HEK293 (cell line): ENCODE measurements around the gene PHF20.

Experiments
- BCL6B ChIP-seq: fragments of 450-650 bp; formaldehyde crosslinking; IDR thresholded peaks from 2 replicates; pipeline ENCODE4 v1.5.1; 2017; ENCODE audit warnings: missing biosample characterization, missing genetic modification characterization
- MZF1 ChIP-seq: fragments of 450-650 bp; formaldehyde crosslinking; IDR thresholded peaks from 2 replicates; pipeline ENCODE4 v1.5.1; 2017; ENCODE audit warnings: missing biosample characterization, missing genetic modification characterization, borderline replicate concordance
- OVOL3 ChIP-seq: fragments of 450-650 bp; formaldehyde crosslinking; IDR thresholded peaks from 2 replicates; pipeline ENCODE4 v1.5.1; 2016; ENCODE audit warnings: missing biosample characterization, missing genetic modification characterization
- ZFHX2 ChIP-seq: fragments of 450-650 bp; formaldehyde crosslinking; conservative IDR thresholded peaks from 2 replicates; pipeline ENCODE4 v1.5.1; 2016; ENCODE audit warnings: missing biosample characterization, missing genetic modification characterization
- ZFP41 ChIP-seq: fragments of 450-650 bp; formaldehyde crosslinking; IDR thresholded peaks from 2 replicates; pipeline ENCODE4 v1.5.1; 2016; ENCODE audit warnings: missing biosample characterization, missing genetic modification characterization, borderline replicate concordance
- ZIC2 ChIP-seq: fragments of 450-650 bp; formaldehyde crosslinking; IDR thresholded peaks from 2 replicates; pipeline ENCODE4 v1.5.1; 2016; ENCODE audit warnings: missing biosample characterization, missing genetic modification characterization
- ZNF138 ChIP-seq: fragments of 450-650 bp; formaldehyde crosslinking; IDR thresholded peaks from 2 replicates; pipeline ENCODE4 v1.5.1; 2016; ENCODE audit warnings: missing biosample characterization, missing genetic modification characterization, borderline replicate concordance
- ZNF140 ChIP-seq: fragments of 450-650 bp; formaldehyde crosslinking; IDR thresholded peaks from 2 replicates; pipeline ENCODE4 v1.5.1; 2016; ENCODE audit warnings: missing biosample characterization, missing genetic modification characterization
- ZNF155 ChIP-seq: fragments of 450-650 bp; formaldehyde crosslinking; IDR thresholded peaks from 2 replicates; pipeline ENCODE4 v1.5.1; 2016; ENCODE audit warnings: missing biosample characterization, missing genetic modification characterization
- ZNF2 ChIP-seq: fragments of 450-650 bp; formaldehyde crosslinking; IDR thresholded peaks from 2 replicates; pipeline ENCODE4 v1.5.1; 2016; ENCODE audit warnings: missing biosample characterization, missing genetic modification characterization
- ZNF214 ChIP-seq: fragments of 450-650 bp; formaldehyde crosslinking; IDR thresholded peaks from 2 replicates; pipeline ENCODE4 v1.5.1; 2017; ENCODE audit warnings: missing biosample characterization, mild to moderate bottlenecking, missing genetic modification characterization, borderline replicate concordance
- ZNF223 ChIP-seq: fragments of 450-650 bp; formaldehyde crosslinking; IDR thresholded peaks from 2 replicates; pipeline ENCODE4 v1.5.1; 2016; ENCODE audit warnings: missing biosample characterization, missing genetic modification characterization
- ZNF350 ChIP-seq: fragments of 450-650 bp; formaldehyde crosslinking; IDR thresholded peaks from 2 replicates; pipeline ENCODE4 v1.5.0; 2017; ENCODE audit warnings: missing biosample characterization, mild to moderate bottlenecking, missing genetic modification characterization
- ZNF37A ChIP-seq: fragments of 450-650 bp; IDR thresholded peaks from 2 replicates; pipeline ENCODE4 v1.5.1; 2018; ENCODE audit warnings: missing biosample characterization, missing genetic modification characterization
- ZNF416 ChIP-seq: fragments of 450-650 bp; formaldehyde crosslinking; IDR thresholded peaks from 2 replicates; pipeline ENCODE4 v1.5.1; 2016; ENCODE audit warnings: missing biosample characterization, missing genetic modification characterization
- ZNF514 ChIP-seq: fragments of 450-650 bp; formaldehyde crosslinking; IDR thresholded peaks from 2 replicates; pipeline ENCODE4 v1.5.1; 2016; ENCODE audit warnings: missing biosample characterization, missing genetic modification characterization
- ZNF530 ChIP-seq: fragments of 450-650 bp; formaldehyde crosslinking; IDR thresholded peaks from 2 replicates; pipeline ENCODE4 v1.5.1; 2016; ENCODE audit warnings: low read depth, missing biosample characterization, missing genetic modification characterization
- ZNF548 ChIP-seq: fragments of 450-650 bp; formaldehyde crosslinking; IDR thresholded peaks from 2 replicates; pipeline ENCODE4 v1.5.1; 2016; ENCODE audit warnings: missing biosample characterization, missing genetic modification characterization
- ZNF558 ChIP-seq: fragments of 450-650 bp; formaldehyde crosslinking; IDR thresholded peaks from 2 replicates; pipeline ENCODE4 v1.5.1; 2016; ENCODE audit warnings: missing biosample characterization, missing genetic modification characterization
- ZNF580 ChIP-seq: fragments of 450-650 bp; formaldehyde crosslinking; IDR thresholded peaks from 2 replicates; pipeline ENCODE4 v1.5.1; 2016; ENCODE audit warnings: missing biosample characterization, missing genetic modification characterization
- ZNF585B ChIP-seq: fragments of 450-650 bp; formaldehyde crosslinking; IDR thresholded peaks from 2 replicates; pipeline ENCODE4 v1.5.1; 2016; ENCODE audit warnings: missing biosample characterization, missing genetic modification characterization
- ZNF596 ChIP-seq: fragments of 450-650 bp; IDR thresholded peaks from 2 replicates; pipeline ENCODE4 v1.5.0; 2018; ENCODE audit warnings: missing biosample characterization, mild to moderate bottlenecking, missing genetic modification characterization, moderate library complexity
- ZNF623 ChIP-seq: fragments of 450-650 bp; formaldehyde crosslinking; IDR thresholded peaks from 2 replicates; pipeline ENCODE4 v1.5.1; 2016; ENCODE audit warnings: missing biosample characterization, missing genetic modification characterization
- ZNF639 ChIP-seq: fragments of 450-650 bp; formaldehyde crosslinking; IDR thresholded peaks from 2 replicates; pipeline ENCODE4 v1.5.1; 2016; ENCODE audit warnings: missing biosample characterization, missing genetic modification characterization
- ZNF701 ChIP-seq: fragments of 450-650 bp; formaldehyde crosslinking; IDR thresholded peaks from 2 replicates; pipeline ENCODE4 v1.5.1; 2016; ENCODE audit warnings: missing biosample characterization, missing genetic modification characterization
- ZNF76 ChIP-seq: fragments of 450-650 bp; formaldehyde crosslinking; IDR thresholded peaks from 2 replicates; pipeline ENCODE4; 2016; ENCODE audit warnings: low read depth, missing biosample characterization, missing genetic modification characterization, borderline replicate concordance
- ZNF776 ChIP-seq: fragments of 450-650 bp; formaldehyde crosslinking; IDR thresholded peaks from 2 replicates; pipeline ENCODE4 v1.5.0; 2017; ENCODE audit warnings: missing biosample characterization, missing genetic modification characterization, borderline replicate concordance
- ZNF785 ChIP-seq: fragments of 450-650 bp; formaldehyde crosslinking; IDR thresholded peaks from 2 replicates; pipeline ENCODE4 v1.5.1; 2016; ENCODE audit warnings: missing biosample characterization, missing genetic modification characterization
- ZNF843 ChIP-seq: fragments of 450-650 bp; formaldehyde crosslinking; IDR thresholded peaks from 2 replicates; pipeline ENCODE4 v1.5.1; 2016; ENCODE audit warnings: missing biosample characterization, missing genetic modification characterization
- TF ChIP-seq, protein P1 (sequence below): fragments of 450-650 bp; formaldehyde crosslinking; IDR thresholded peaks from 2 replicates; pipeline ENCODE4 v1.5.1; 2016; ENCODE audit warnings: missing biosample characterization, missing genetic modification characterization
- TF ChIP-seq, protein P2 (sequence below): fragments of 450-650 bp; formaldehyde crosslinking; IDR thresholded peaks from 2 replicates; pipeline ENCODE4 v1.5.1; 2017; ENCODE audit warnings: missing biosample characterization, mild to moderate bottlenecking, missing genetic modification characterization, moderate library complexity
- TF ChIP-seq, protein P3 (sequence below): fragments of 450-650 bp; formaldehyde crosslinking; IDR thresholded peaks from 2 replicates; pipeline ENCODE4 v1.5.1; 2016; ENCODE audit warnings: missing biosample characterization, missing genetic modification characterization

Gene PHF20

GRCh38 chr20:35771689-35772562, at the start of gene PHF20 (continued):
- peak; percentile 19; the same call in 1 of the 2 replicates for TF ChIP-seq ZNF416 (tag by site-specific recombination)
- peak; percentile 60 for TF ChIP-seq ZIC2
- TF ChIP-seq ZNF701 (tag by site-specific recombination) = 0 out of 2 replicates have a peak, but pooled peaks have one; percentile 15
- peak; percentile 69 for TF ChIP-seq ZFHX2 (tag by site-specific recombination)
- TF ChIP-seq BCL6B (tag by site-specific recombination) = no peak
- TF ChIP-seq, protein P1, sequence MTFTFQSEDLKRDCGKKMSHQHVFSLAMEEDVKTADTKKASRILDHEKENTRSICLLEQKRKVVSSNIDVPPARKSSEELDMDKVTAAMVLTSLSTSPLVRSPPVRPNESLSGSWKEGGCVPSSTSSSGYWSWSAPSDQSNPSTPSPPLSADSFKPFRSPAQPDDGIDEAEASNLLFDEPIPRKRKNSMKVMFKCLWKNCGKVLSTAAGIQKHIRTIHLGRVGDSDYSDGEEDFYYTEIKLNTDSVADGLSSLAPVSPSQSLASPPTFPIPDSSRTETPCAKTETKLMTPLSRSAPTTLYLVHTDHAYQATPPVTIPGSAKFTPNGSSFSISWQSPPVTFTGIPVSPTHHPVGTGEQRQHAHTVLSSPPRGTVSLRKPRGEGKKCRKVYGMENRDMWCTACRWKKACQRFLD = no peak
- 0 out of 2 replicates have a peak, but pooled peaks have one; percentile 28 for TF ChIP-seq ZNF138 (tag by site-specific recombination)
- TF ChIP-seq ZNF223 (tag by site-specific recombination) = 0 out of 2 replicates have a peak, but pooled peaks have one; percentile 68
- TF ChIP-seq, protein P2, sequence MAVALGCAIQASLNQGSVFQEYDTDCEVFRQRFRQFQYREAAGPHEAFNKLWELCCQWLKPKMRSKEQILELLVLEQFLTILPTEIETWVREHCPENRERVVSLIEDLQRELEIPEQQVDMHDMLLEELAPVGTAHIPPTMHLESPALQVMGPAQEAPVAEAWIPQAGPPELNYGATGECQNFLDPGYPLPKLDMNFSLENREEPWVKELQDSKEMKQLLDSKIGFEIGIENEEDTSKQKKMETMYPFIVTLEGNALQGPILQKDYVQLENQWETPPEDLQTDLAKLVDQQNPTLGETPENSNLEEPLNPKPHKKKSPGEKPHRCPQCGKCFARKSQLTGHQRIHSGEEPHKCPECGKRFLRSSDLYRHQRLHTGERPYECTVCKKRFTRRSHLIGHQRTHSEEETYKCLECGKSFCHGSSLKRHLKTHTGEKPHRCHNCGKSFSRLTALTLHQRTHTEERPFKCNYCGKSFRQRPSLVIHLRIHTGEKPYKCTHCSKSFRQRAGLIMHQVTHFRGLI (tag by site-specific recombination) = peak; percentile 43; the same call in 1 of the 2 replicates
- no peak for TF ChIP-seq ZNF548 (tag by site-specific recombination)
- TF ChIP-seq ZNF558 (tag by site-specific recombination) = no peak
- TF ChIP-seq ZNF843 = no peak
- no peak for TF ChIP-seq ZNF585B (tag by site-specific recombination)
- no peak for TF ChIP-seq ZNF350 (tag by site-specific recombination)
- no peak for TF ChIP-seq MZF1 (tag by site-specific recombination)
- no peak for TF ChIP-seq ZNF155 (tag by site-specific recombination)
- TF ChIP-seq ZNF140 = no peak
- TF ChIP-seq ZNF514 = no peak
- peak; percentile 62; the same call in 1 of the 2 replicates for TF ChIP-seq ZNF76 (tag by site-specific recombination)
- no peak for TF ChIP-seq OVOL3
- no peak for TF ChIP-seq ZNF530 (tag by site-specific recombination)
- peak; percentile 75; the same call in 1 of the 2 replicates for TF ChIP-seq ZNF37A (tag by site-specific recombination)
- no peak for TF ChIP-seq ZNF785 (tag by site-specific recombination)
- TF ChIP-seq ZNF623 (tag by site-specific recombination) = no peak
- no peak for TF ChIP-seq ZNF776 (tag by site-specific recombination)
- TF ChIP-seq ZFP41 (tag by site-specific recombination) = no peak
- peak; percentile 83 for TF ChIP-seq ZNF2 (tag by site-specific recombination)
- TF ChIP-seq ZNF596 (tag by site-specific recombination) = peak; percentile 83
- TF ChIP-seq, protein P3, sequence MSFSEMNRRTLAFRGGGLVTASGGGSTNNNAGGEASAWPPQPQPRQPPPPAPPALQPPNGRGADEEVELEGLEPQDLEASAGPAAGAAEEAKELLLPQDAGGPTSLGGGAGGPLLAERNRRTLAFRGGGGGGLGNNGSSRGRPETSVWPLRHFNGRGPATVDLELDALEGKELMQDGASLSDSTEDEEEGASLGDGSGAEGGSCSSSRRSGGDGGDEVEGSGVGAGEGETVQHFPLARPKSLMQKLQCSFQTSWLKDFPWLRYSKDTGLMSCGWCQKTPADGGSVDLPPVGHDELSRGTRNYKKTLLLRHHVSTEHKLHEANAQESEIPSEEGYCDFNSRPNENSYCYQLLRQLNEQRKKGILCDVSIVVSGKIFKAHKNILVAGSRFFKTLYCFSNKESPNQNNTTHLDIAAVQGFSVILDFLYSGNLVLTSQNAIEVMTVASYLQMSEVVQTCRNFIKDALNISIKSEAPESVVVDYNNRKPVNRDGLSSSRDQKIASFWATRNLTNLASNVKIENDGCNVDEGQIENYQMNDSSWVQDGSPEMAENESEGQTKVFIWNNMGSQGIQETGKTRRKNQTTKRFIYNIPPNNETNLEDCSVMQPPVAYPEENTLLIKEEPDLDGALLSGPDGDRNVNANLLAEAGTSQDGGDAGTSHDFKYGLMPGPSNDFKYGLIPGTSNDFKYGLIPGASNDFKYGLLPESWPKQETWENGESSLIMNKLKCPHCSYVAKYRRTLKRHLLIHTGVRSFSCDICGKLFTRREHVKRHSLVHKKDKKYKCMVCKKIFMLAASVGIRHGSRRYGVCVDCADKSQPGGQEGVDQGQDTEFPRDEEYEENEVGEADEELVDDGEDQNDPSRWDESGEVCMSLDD (tag by site-specific recombination) = peak; percentile 81
- TF ChIP-seq ZNF580 = peak; percentile 39; the same call in 1 of the 2 replicates
- peak; percentile 85 for TF ChIP-seq ZNF639 (tag by site-specific recombination)
- no peak for TF ChIP-seq ZNF214 (tag by site-specific recombination)
